HepG2 (cell line): ENCODE measurements around the gene STMN1. TPM values are rescaled to one million over a fixed set of nuclear protein-coding genes. Genes with fewer than 3 reads are reported as not detected.

Experiments
- ATF5 ChIP-seq: sonication (generic); formaldehyde crosslinking; IDR thresholded peaks from 2 replicates; pipeline ENCODE4 v1.4.0; 2020; ENCODE audit warnings: mild to moderate bottlenecking, low read depth, missing genetic modification reagents
- DNMT1 ChIP-seq: sonication (generic); formaldehyde crosslinking; IDR thresholded peaks from 2 replicates; pipeline ENCODE4 v1.5.1; 2020; ENCODE audit warnings: mild to moderate bottlenecking, missing genetic modification reagents
- EP300 ChIP-seq, 3 experiments: sonication (generic) in 1 of 3; formaldehyde crosslinking in 1 of 3; IDR thresholded peaks; 2 replicates each; pipeline versions ENCODE4 v1.5.1 to v1.6.1; 2011 to 2020; ENCODE audit warnings: low read depth in 2 of 3, low read length in 2 of 3, borderline replicate concordance in 1 of 3, improper control_type of control experiment in 1 of 3, mild to moderate bottlenecking in 1 of 3, missing genetic modification reagents in 1 of 3, moderate library complexity in 1 of 3
- HNRNPH1 ChIP-seq: fragments of 200-400 bp; formaldehyde crosslinking; optimal IDR thresholded peaks from 2 replicates; pipeline ENCODE3; 2017; ENCODE audit warnings: mild to moderate bottlenecking, low read depth, low read length
- MAFF ChIP-seq: IDR thresholded peaks from 2 replicates; pipeline ENCODE4 v1.6.1; 2011; ENCODE audit warnings: low read depth, low read length, improper control_type of control experiment
- MBNL3 ChIP-seq: fragments of 250-450 bp; sonication (Bioruptor Pico); conservative IDR thresholded peaks from 2 replicates; pipeline ENCODE4 v1.8.0; 2022; ENCODE audit warnings: mild to moderate bottlenecking, inconsistent platforms
- MEIS1 ChIP-seq: sonication (generic); formaldehyde crosslinking; IDR thresholded peaks from 2 replicates; pipeline ENCODE4 v1.9.0; 2021; ENCODE audit warnings: mild to moderate bottlenecking, missing genetic modification reagents, moderate library complexity, borderline replicate concordance
- MTF2 ChIP-seq: sonication (generic); formaldehyde crosslinking; IDR thresholded peaks from 2 replicates; pipeline ENCODE4 v1.5.0; 2020; ENCODE audit warnings: missing genetic modification reagents, borderline replicate concordance
- MXD1 ChIP-seq: sonication (generic); formaldehyde crosslinking; IDR thresholded peaks from 2 replicates; pipeline ENCODE4 v1.4.0; 2020; ENCODE audit warnings: mild to moderate bottlenecking, missing genetic modification reagents
- NR3C1 ChIP-seq: sonication (generic); formaldehyde crosslinking; IDR thresholded peaks from 2 replicates; pipeline ENCODE4 v1.4.0; 2020; ENCODE audit warnings: missing genetic modification reagents
- SAFB2 ChIP-seq: sonication (generic); formaldehyde crosslinking; IDR thresholded peaks from 2 replicates; pipeline ENCODE4 v1.5.1; 2020; ENCODE audit warnings: missing genetic modification reagents, low read depth, mild to moderate bottlenecking, borderline replicate concordance
- SIN3B ChIP-seq: fragments of 150-350 bp; IDR thresholded peaks from 2 replicates; pipeline ENCODE4 v1.6.1; 2014; ENCODE audit warnings: low read length
- SNAPC2 ChIP-seq: sonication (generic); formaldehyde crosslinking; IDR thresholded peaks from 2 replicates; pipeline ENCODE4 v1.8.1; 2022; ENCODE audit warnings: mild to moderate bottlenecking, missing genetic modification reagents
- TFDP1 ChIP-seq: IDR thresholded peaks from 2 replicates; pipeline ENCODE4 v1.6.1; 2016; ENCODE audit warnings: missing compliant biosample characterization, missing genetic modification reagents, borderline replicate concordance
- ZBTB1 ChIP-seq: sonication (generic); formaldehyde crosslinking; IDR thresholded peaks from 2 replicates; pipeline ENCODE4 v1.4.0; 2020; ENCODE audit warnings: missing genetic modification reagents, borderline replicate concordance
- ZFAT ChIP-seq: sonication (generic); formaldehyde crosslinking; conservative IDR thresholded peaks from 2 replicates; pipeline ENCODE4 v1.8.1; 2023; ENCODE audit warnings: missing genetic modification reagents, inconsistent platforms
- ZNF10 ChIP-seq: sonication (generic); formaldehyde crosslinking; IDR thresholded peaks from 2 replicates; pipeline ENCODE4 v1.4.0; 2020; ENCODE audit warnings: mild to moderate bottlenecking, low read depth, missing genetic modification reagents, borderline replicate concordance
- ZNF292 ChIP-seq: sonication (generic); formaldehyde crosslinking; IDR thresholded peaks from 2 replicates; pipeline ENCODE4 v1.8.1; 2022; ENCODE audit warnings: mild to moderate bottlenecking, low read depth, missing genetic modification reagents, borderline replicate concordance
- ZNF383 ChIP-seq: sonication (generic); formaldehyde crosslinking; IDR thresholded peaks from 2 replicates; pipeline ENCODE4 v1.4.0; 2020; ENCODE audit warnings: missing genetic modification reagents, mild to moderate bottlenecking, borderline replicate concordance
- ZNF513 ChIP-seq: sonication (generic); formaldehyde crosslinking; conservative IDR thresholded peaks from 2 replicates; pipeline ENCODE4 v1.5.0; 2020; ENCODE audit warnings: missing genetic modification reagents
- ZNF530 ChIP-seq: sonication (generic); formaldehyde crosslinking; IDR thresholded peaks from 2 replicates; pipeline ENCODE4 v1.5.0; 2020; ENCODE audit warnings: low read depth, mild to moderate bottlenecking, missing genetic modification reagents
- ZNF670 ChIP-seq: sonication (generic); formaldehyde crosslinking; IDR thresholded peaks from 2 replicates; pipeline ENCODE4 v1.8.0; 2022; ENCODE audit warnings: mild to moderate bottlenecking, missing genetic modification reagents, borderline replicate concordance
- ZNF724P ChIP-seq: sonication (generic); formaldehyde crosslinking; IDR thresholded peaks from 2 replicates; pipeline ENCODE4 v1.8.0; 2022; ENCODE audit warnings: missing genetic modification reagents, borderline replicate concordance
- ZNF792 ChIP-seq: IDR thresholded peaks from 2 replicates; pipeline ENCODE4 v1.6.1; 2016
- ZNF878 ChIP-seq: sonication (generic); formaldehyde crosslinking; IDR thresholded peaks from 2 replicates; pipeline ENCODE4 v1.8.1; 2023; ENCODE audit warnings: mild to moderate bottlenecking, missing genetic modification reagents, moderate library complexity
- ZSCAN12 ChIP-seq: sonication (generic); formaldehyde crosslinking; IDR thresholded peaks from 2 replicates; pipeline ENCODE4 v1.9.0; 2021; ENCODE audit warnings: mild to moderate bottlenecking, missing genetic modification reagents
- polyA plus RNA-seq, 8 experiments: library from polyadenylated mRNA; depleted of rRNA in 3 of 8; stranded (reverse) in 7 of 8; unstranded in 1 of 8; fragments of >200 nt; fragmentation: Illumina TruSeq in 4 of 8; extraction: Trizol in 4 of 8; gene quantifications; 2 replicates each; pipeline versions ENCODE4 v1.2.1 to v1.2.3, GENCODE V29; 2011 to 2016; ENCODE audit warnings: low read depth in 4 of 8, missing spikeins in 1 of 8, mixed read lengths in 1 of 8; ENCODE audit not compliant: insufficient read depth in 1 of 8
- total RNA-seq, 5 experiments: library from RNA; depleted of rRNA; stranded (reverse); fragments of >200 nt; fragmentation: Illumina TruSeq; extraction: Trizol; gene quantifications; 2 replicates each; pipeline ENCODE4 v1.2.3, GENCODE V29; 2016; ENCODE audit warnings: low read depth in 1 of 5

Gene STMN1
- total and polyA plus RNA-seq, 2 of the 13 experiments (the other 11 are each of a cell fraction or from before 2014, with no cell fraction given) = 45.9 to 409 TPM

GRCh38 chr1:25858906-25859789 is 47.1 kb downstream of the STMN1 start, which contains the start of gene AUNIP (continued):
- no peak for TF ChIP-seq MBNL3 (CRISPR knock-in tag)
- peak; percentile 78; the same call in 1 of the 2 replicates for TF ChIP-seq SNAPC2 (CRISPR knock-in tag)
- peak; percentile 98 for TF ChIP-seq TFDP1 (CRISPR knock-in tag)
- TF ChIP-seq MAFF = no peak
- peak; percentile 49; the same call in 1 of the 2 replicates for TF ChIP-seq MTF2 (CRISPR knock-in tag)
- no peak for TF ChIP-seq ZNF292 (CRISPR knock-in tag)
- no peak for TF ChIP-seq ATF5
- peak; percentile 93 for TF ChIP-seq ZNF724P
- TF ChIP-seq ZNF513 (CRISPR knock-in tag) = no peak
- TF ChIP-seq ZFAT (CRISPR knock-in tag) = no peak; the same call in 1 of the 2 replicates
- peak; percentile 81 for TF ChIP-seq ZNF792 (CRISPR knock-in tag)
- TF ChIP-seq SAFB2 (CRISPR knock-in tag) = 0 out of 2 replicates have a peak, but pooled peaks have one; percentile 48
- no peak for TF ChIP-seq ZNF383
- TF ChIP-seq ZBTB1 = 0 out of 2 replicates have a peak, but pooled peaks have one; percentile 31
- TF ChIP-seq ZNF878 (CRISPR knock-in tag) = 0 out of 2 replicates have a peak, but pooled peaks have one; percentile 60
- peak; percentile 94 for TF ChIP-seq MXD1
- no peak for TF ChIP-seq HNRNPH1
- TF ChIP-seq ZNF530 (CRISPR knock-in tag) = no peak
- peak; percentile 95 for TF ChIP-seq SIN3B
- TF ChIP-seq MEIS1 = peak; percentile 22; the same call in 1 of the 2 replicates
- TF ChIP-seq DNMT1 (CRISPR knock-in tag) = no peak
- no peak for TF ChIP-seq EP300 (IDR thresholded peaks at IDR 0.05; ENCODE audit: low read depth in 2 of 2, low read length in 2 of 2)
- TF ChIP-seq EP300 (CRISPR knock-in tag; IDR thresholded peaks at IDR 0.05; ENCODE audit: borderline replicate concordance) = no peak; the same call in 1 of the 2 replicates
- TF ChIP-seq NR3C1 (CRISPR knock-in tag) = no peak
- TF ChIP-seq ZNF10 (CRISPR knock-in tag) = no peak
- TF ChIP-seq ZNF670 = no peak
- no peak for TF ChIP-seq ZSCAN12 (CRISPR knock-in tag)
